Breast epithelium (tissue), 4 donors: ENCODE results near the gene WDR5B. TPM values are rescaled to one million over a fixed set of nuclear protein-coding genes. Genes with fewer than 3 reads are reported as not detected.
A peak's percentile ranks its signal among the peaks of the same experiment; 100 is the strongest.
"Not testable (repeated sequence)": the region's sequence is repeated elsewhere in the genome, so short reads cannot be mapped to it uniquely, and the experiment has no call there.

Source experiments
- DNase-seq, 2 donors: peaks; one replicate each; pipeline ENCODE4 v3.0.0-alpha.2; 2019; ENCODE audit warnings: low spot score in 2 of 2
- H3K27ac ChIP-seq, 2 donors: fragments of 200-600 bp; sonication (generic) in 1 of 2; one replicate each; pipeline ENCODE4 v1.5.1; 2016 to 2019; ENCODE audit warnings: mild to moderate bottlenecking in 1 of 2
- H3K27me3 ChIP-seq, 2 donors: fragments of 200-600 bp; sonication (generic) in 1 of 2; one replicate each; pipeline versions ENCODE4 v1.5.1 to v1.6.0; 2017 to 2019; ENCODE audit warnings: control low read depth in 1 of 2, mild to moderate bottlenecking in 1 of 2
- H3K36me3 ChIP-seq: fragments of 200-600 bp; one replicate; pipeline ENCODE4 v1.5.1; 2019
- H3K4me1 ChIP-seq, 2 donors: fragments of 200-600 bp; sonication (generic); one replicate each; pipeline ENCODE4 v1.5.1; 2016 to 2019; ENCODE audit warnings: control low read depth in 1 of 2
- H3K4me3 ChIP-seq, 3 donors: fragments of 200-600 bp; sonication (generic); 1 replicate in 2 of 3; 2 replicates in 1 of 3; pipeline ENCODE4 v1.5.1; 2016 to 2019; ENCODE audit warnings: mild to moderate bottlenecking in 3 of 3, moderate library complexity in 2 of 3
- H3K9me3 ChIP-seq, 2 donors: fragments of 200-600 bp; sonication (generic) in 1 of 2; one replicate each; pipeline ENCODE4 v1.5.1; 2016 to 2019; ENCODE audit warnings: control low read depth in 1 of 2
- CTCF ChIP-seq, 3 donors: fragments of 450-650 bp; IDR thresholded peaks; one replicate each; pipeline ENCODE4 v1.5.1; 2016 to 2017; ENCODE audit warnings: antibody characterized with exemption in 3 of 3, mild to moderate bottlenecking in 3 of 3, moderate library complexity in 3 of 3
- POLR2A ChIP-seq: fragments of 450-650 bp; IDR thresholded peaks from one replicate; pipeline ENCODE4 v1.6.1; 2016; ENCODE audit warnings: antibody characterized with exemption, mild to moderate bottlenecking, moderate library complexity
- POLR2AphosphoS5 ChIP-seq, 3 donors: sonication (generic); formaldehyde crosslinking; IDR thresholded peaks; one replicate each; pipeline ENCODE4 v1.6.1; 2017; ENCODE audit warnings: antibody characterized with exemption in 3 of 3
- intact Hi-C: fragments of 100-400 bp; cut with DNase I; formaldehyde crosslinking; loops from one replicate; pipeline ENCODE4 v1.15.1; 2023; ENCODE audit warnings: low total_unique reads
- total RNA-seq, 3 donors: library from RNA; depleted of rRNA; stranded (reverse); fragments of >200 nt; gene quantifications; one replicate each; pipeline ENCODE4 v1.1.0, GENCODE V29; 2016

The WDR5B gene
- total RNA-seq, 3 donors from 2014 or later: 4.0 to 8.0 (median 6.2) TPM

GRCh38 chr3:122366379-122366749, 49.5 kb downstream of the WDR5B start:
- no peaks in the 10 kb centered on the region for H3K36me3 ChIP-seq
- no peak overlapping the region for H3K4me3 ChIP-seq
- intact Hi-C loops: no loop called here
- DNase-seq: no peak
- H3K9me3 ChIP-seq: no peaks in the 10 kb centered on the region
- no peak overlapping the region for H3K27ac ChIP-seq
- no peaks in the 10 kb centered on the region for H3K27me3 ChIP-seq
- TF ChIP-seq POLR2AphosphoS5 (IDR thresholded peaks at IDR 0.05) (no peak), CTCF (IDR thresholded peaks at IDR 0.05) (no peak), POLR2A (no peak)
- H3K4me1 ChIP-seq: no peaks in the 10 kb centered on the region

- H3K4me3 ChIP-seq, H3K36me3 ChIP-seq, H3K4me1 ChIP-seq, DNase-seq, H3K27me3 ChIP-seq, intact Hi-C loops, H3K9me3 ChIP-seq: not testable (repeated sequence)
- H3K27ac ChIP-seq: peak overlapping the region in 1 of 2 donors; percentile 24
Observed at GRCh38 chr3:122365582-122366378, 50.1 kb downstream of the WDR5B start.

GRCh38 chr3:122365073-122365472, 50.8 kb downstream of the WDR5B start:
- Histone ChIP-seq H3K4me1 (no peaks in the 10 kb centered on the region), H3K27me3 (no peaks in the 10 kb centered on the region), H3K27ac (peak overlapping the region in 1 of 2 donors; percentile 21), H3K36me3 (no peaks in the 10 kb centered on the region), H3K9me3 (no peaks in the 10 kb centered on the region), H3K4me3 (no peak overlapping the region)
- intact Hi-C loops: no loop called here
- no peak for TF ChIP-seq CTCF (IDR thresholded peaks at IDR 0.05)
- no peak for TF ChIP-seq POLR2A
- TF ChIP-seq POLR2AphosphoS5 (IDR thresholded peaks at IDR 0.05): no peak
- DNase-seq: no peak

- no peaks in the 10 kb centered on the region for H3K9me3 ChIP-seq
- no peak overlapping the region for H3K4me3 ChIP-seq
- no peaks in the 10 kb centered on the region for H3K27me3 ChIP-seq
- no peaks in the 10 kb centered on the region for H3K4me1 ChIP-seq
- DNase-seq: no peak
- no peak for TF ChIP-seq POLR2A
- TF ChIP-seq CTCF (IDR thresholded peaks at IDR 0.05): no peak
- TF ChIP-seq POLR2AphosphoS5 (IDR thresholded peaks at IDR 0.05): no peak
- no peaks in the 10 kb centered on the region for H3K36me3 ChIP-seq
- intact Hi-C loops: no loop called here
- no peak overlapping the region for H3K27ac ChIP-seq
Observed at GRCh38 chr3:122364490-122364889, 51.4 kb downstream of the WDR5B start.

Other genes with a start within 250 kb of the WDR5B start
- not detected for gene CASR, start 232.4 kb downstream of the WDR5B start, total RNA-seq
- gene CSTA, start 90.8 kb downstream of the WDR5B start, total RNA-seq: 10 to 100 TPM in 2 of 3 donors, 1 to 10 TPM in 1; 9.1 to 40.3 (median 15.7) TPM
- 10 to 100 TPM; 10.8 to 20.3 (median 15.0) TPM for gene MIX23, start 32.8 kb downstream of the WDR5B start, total RNA-seq
- gene FAM162A, start 31.9 kb downstream of the WDR5B start, total RNA-seq: 10 to 100 TPM; 19.3 to 27.2 (median 26.5) TPM
- 10 to 100 TPM; 40.3 to 51.7 (median 42.4) TPM for gene KPNA1, start 98.9 kb upstream of the WDR5B start, total RNA-seq
- 10 to 100 TPM; 17.4 to 55.1 (median 39.7) TPM for gene PARP9, start 148.2 kb upstream of the WDR5B start, total RNA-seq
- 10 to 100 TPM; 19.0 to 30.1 (median 29.2) TPM for gene DTX3L, start 148.3 kb upstream of the WDR5B start, total RNA-seq
- 1 to 10 TPM; 2.9 to 5.6 (median 5.4) TPM for gene PARP15, start 161.6 kb upstream of the WDR5B start, total RNA-seq